Upper lobe of left lung (tissue), 6 donors: Measurements from ENCODE around the gene SIPA1L2. TPM values are rescaled to one million over a fixed set of nuclear protein-coding genes. Genes with fewer than 3 reads are reported as not detected.
A peak's percentile ranks its signal among the peaks of the same experiment; 100 is the strongest.

Experiments
- ATAC-seq, 2 donors: fragments of 200-7000 bp; cut with Tn5 transposase; one replicate each; pipeline ENCODE4 v1.9.1; 2022; ENCODE audit warnings: mild to moderate bottlenecking in 2 of 2, moderate library complexity in 2 of 2; ENCODE audit not compliant: low FRiP score in 2 of 2
- DNase-seq, 2 donors: peaks; one replicate each; pipeline ENCODE4 v3.0.0-alpha.2; 2019 to 2020
- H3K27ac ChIP-seq, 4 donors: fragments of 200-600 bp; sonication (generic); one replicate each; pipeline ENCODE4 v1.5.1; 2016 to 2019
- H3K27me3 ChIP-seq, 4 donors: fragments of 200-600 bp; sonication (generic); one replicate each; pipeline ENCODE4 v1.5.1; 2017 to 2019
- H3K36me3 ChIP-seq, 4 donors: fragments of 200-600 bp; sonication (generic); one replicate each; pipeline ENCODE4 v1.5.1; 2016 to 2019
- H3K4me1 ChIP-seq, 4 donors: fragments of 200-600 bp; sonication (generic); one replicate each; pipeline ENCODE4 v1.5.1; 2018 to 2019
- H3K4me3 ChIP-seq, 4 donors: fragments of 200-600 bp; sonication (generic); one replicate each; pipeline ENCODE4 v1.5.1; 2017 to 2019; ENCODE audit warnings: mild to moderate bottlenecking in 2 of 4, moderate library complexity in 1 of 4
- H3K9me3 ChIP-seq, 4 donors: fragments of 200-600 bp; sonication (generic); one replicate each; pipeline ENCODE4 v1.5.1; 2018 to 2019
- EP300 ChIP-seq, 4 donors: sonication (generic); formaldehyde crosslinking; IDR thresholded peaks; one replicate each; pipeline ENCODE4 v1.5.1; 2017; ENCODE audit warnings: antibody characterized with exemption in 4 of 4, control low read depth in 2 of 4
- POLR2A ChIP-seq, 4 donors: fragments of 450-650 bp; IDR thresholded peaks; one replicate each; pipeline ENCODE4 v1.5.1; 2016 to 2017; ENCODE audit warnings: antibody characterized with exemption in 4 of 4, mild to moderate bottlenecking in 2 of 4
- POLR2AphosphoS5 ChIP-seq, 2 donors: sonication (generic); formaldehyde crosslinking; IDR thresholded peaks; one replicate each; pipeline ENCODE4 v1.5.1; 2017; ENCODE audit warnings: antibody characterized with exemption in 2 of 2
- WGBS, 2 donors: methylation state at CpG; one replicate each; pipeline ENCODE4 v1.1.5; 2017 to 2018; 5-methylcytosine and 5-hydroxymethylcytosine counted together
- total RNA-seq, 6 donors: library from RNA; depleted of rRNA in 4 of 6; stranded (reverse); fragments of >200 nt in 4 of 6; gene quantifications; one replicate each; pipeline versions ENCODE4 v1.1.0 to v1.2.1, GENCODE V29; 2016 to 2021
- TF ChIP-seq, protein P1 (sequence below), 6 experiments: fragments of 450-650 bp in 4 of 6; fragments of 200-600 bp in 2 of 6; sonication (generic) in 2 of 6; IDR thresholded peaks; one replicate each; pipeline ENCODE4 v1.5.1; 2016 to 2019; ENCODE audit warnings: antibody characterized with exemption in 6 of 6
- donor health status: DM: no; HTN: no; CAD: no; lungs with moderate emphysema.
- donor health status: DM: no; HTN: yes; CAD: no; lungs with severe emphysema.

Gene SIPA1L2
- total RNA-seq, 6 donors from 2014 or later: 23.3 to 51.3 (median 34.2) TPM

DNA sequence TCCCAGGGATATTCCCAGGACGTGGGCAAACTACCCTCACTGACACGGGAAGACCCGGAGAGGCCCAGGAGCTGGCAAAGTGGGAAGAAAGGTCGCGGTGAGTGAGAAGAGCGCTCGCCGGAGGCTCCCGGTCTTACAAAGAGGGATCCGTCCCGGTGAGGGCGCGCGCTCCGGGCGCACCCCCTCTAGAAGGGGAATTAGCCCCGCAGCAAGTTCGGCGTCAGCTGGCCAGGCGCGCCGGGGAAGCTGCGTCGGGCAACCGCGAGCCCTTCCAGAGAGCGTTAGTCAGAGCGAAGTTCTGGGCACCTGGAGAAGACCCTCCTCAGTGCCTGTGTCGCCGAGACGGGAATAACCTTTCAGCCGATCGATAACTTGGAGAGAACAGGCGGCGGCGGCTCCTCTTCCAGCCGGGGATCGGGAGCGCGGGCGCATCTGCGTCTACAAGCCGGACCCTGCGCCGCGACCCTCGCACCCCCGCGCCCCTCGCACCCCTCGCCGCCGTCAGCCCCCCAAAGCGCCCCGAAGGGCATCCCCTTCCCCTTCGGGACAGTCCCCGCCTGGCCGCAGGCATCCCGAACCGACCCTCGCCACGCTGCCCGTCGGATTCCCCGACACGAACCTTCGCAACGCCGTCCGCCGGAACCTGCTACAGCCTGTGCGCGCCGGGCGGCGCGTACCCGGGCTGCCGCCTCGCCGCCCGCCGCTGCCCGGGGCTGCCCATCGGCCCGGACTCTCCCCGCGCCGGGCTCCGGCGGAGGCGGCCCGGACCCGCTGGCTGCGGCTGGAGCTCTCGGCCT lies 485 bp downstream of the SIPA1L2 start:
- no peaks in the 10 kb centered on the region for H3K36me3 ChIP-seq
- H3K9me3 ChIP-seq: no peaks in the 10 kb centered on the region
- DNase-seq (peak; percentile 43 to 91), ATAC-seq (peak in 1 of 2 donors; percentile 22)
- H3K4me1 ChIP-seq: peaks cover 27 to 49% (median 35%) of the 10 kb centered on the region in 4 donors
- peaks cover 0 to 3% (median 0%) of the 10 kb centered on the region in 4 donors for H3K27me3 ChIP-seq
- H3K4me3 ChIP-seq: peak overlapping the region; percentile 73 to 95 (median 86)
- peak overlapping the region; percentile 86 to 95 (median 92) for H3K27ac ChIP-seq
- TF ChIP-seq, protein P1, sequence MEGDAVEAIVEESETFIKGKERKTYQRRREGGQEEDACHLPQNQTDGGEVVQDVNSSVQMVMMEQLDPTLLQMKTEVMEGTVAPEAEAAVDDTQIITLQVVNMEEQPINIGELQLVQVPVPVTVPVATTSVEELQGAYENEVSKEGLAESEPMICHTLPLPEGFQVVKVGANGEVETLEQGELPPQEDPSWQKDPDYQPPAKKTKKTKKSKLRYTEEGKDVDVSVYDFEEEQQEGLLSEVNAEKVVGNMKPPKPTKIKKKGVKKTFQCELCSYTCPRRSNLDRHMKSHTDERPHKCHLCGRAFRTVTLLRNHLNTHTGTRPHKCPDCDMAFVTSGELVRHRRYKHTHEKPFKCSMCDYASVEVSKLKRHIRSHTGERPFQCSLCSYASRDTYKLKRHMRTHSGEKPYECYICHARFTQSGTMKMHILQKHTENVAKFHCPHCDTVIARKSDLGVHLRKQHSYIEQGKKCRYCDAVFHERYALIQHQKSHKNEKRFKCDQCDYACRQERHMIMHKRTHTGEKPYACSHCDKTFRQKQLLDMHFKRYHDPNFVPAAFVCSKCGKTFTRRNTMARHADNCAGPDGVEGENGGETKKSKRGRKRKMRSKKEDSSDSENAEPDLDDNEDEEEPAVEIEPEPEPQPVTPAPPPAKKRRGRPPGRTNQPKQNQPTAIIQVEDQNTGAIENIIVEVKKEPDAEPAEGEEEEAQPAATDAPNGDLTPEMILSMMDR (IDR thresholded peaks at IDR 0.05): peak in 2 of 6 experiments; percentile 26 to 43
- TF ChIP-seq POLR2A (IDR thresholded peaks at IDR 0.05): no peak
- 0 to 1% methylated on average over 19 to 41 of the region's 96 CpGs for WGBS, 2 donors

DNA sequence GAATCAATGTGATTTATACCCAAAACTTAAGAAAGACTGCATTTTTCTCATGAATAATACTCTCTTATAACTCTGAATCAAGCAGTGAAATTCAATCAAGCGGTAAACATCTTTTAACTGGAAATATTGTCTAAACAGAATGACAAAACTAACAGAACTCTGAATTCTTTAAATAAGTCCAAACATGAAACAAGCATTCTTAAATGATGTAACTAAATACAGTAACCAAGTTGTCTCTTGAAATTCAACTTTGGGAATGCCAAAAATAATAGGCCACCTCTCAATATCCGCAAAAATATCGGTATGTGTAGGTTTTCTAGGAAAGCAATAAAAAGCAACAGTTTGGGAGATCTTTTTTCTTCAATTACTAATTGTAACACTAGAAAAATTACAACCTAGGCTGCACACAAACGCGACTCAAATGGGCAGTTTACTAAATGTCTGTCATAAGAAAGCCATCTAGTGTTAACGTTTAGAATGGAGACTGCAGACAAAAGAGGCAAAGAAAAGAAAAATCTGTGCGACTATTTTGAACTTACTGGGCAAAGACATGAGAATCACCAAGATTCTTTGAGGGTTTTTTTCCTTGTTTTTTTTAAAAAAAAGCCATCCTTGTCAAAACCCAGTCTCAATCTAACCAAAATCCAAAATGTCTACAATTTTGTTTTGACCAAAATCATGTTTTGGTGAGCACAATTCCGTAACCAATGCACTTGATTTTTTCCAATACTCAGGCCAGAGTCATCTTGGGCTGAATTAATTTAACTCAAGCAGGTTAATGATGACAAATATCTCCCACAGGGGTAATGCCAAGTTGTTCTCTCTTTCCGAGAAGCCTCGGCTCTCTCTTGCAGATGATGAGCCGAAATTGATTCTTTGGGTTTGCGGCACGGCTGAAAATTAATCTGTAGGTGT lies 1.3 kb downstream of the SIPA1L2 start:
- Histone ChIP-seq H3K27ac (peak overlapping the region; percentile 86 to 95 (median 92)), H3K36me3 (no peaks in the 10 kb centered on the region), H3K27me3 (peaks cover 0 to 3% (median 0%) of the 10 kb centered on the region in 4 donors), H3K4me3 (peak overlapping the region; percentile 73 to 95 (median 86)), H3K9me3 (no peaks in the 10 kb centered on the region), H3K4me1 (peaks cover 27 to 53% (median 37%) of the 10 kb centered on the region in 4 donors)
- no peak for TF ChIP-seq EP300 (IDR thresholded peaks at IDR 0.05)
- TF ChIP-seq, protein P1 (IDR thresholded peaks at IDR 0.05): peak in 2 of 6 experiments; percentile 11 to 29
- 19% methylated on average over 13 of the region's 13 CpGs for WGBS, 2 donors
- DNase-seq: no peak
- ATAC-seq: no peak

DNA sequence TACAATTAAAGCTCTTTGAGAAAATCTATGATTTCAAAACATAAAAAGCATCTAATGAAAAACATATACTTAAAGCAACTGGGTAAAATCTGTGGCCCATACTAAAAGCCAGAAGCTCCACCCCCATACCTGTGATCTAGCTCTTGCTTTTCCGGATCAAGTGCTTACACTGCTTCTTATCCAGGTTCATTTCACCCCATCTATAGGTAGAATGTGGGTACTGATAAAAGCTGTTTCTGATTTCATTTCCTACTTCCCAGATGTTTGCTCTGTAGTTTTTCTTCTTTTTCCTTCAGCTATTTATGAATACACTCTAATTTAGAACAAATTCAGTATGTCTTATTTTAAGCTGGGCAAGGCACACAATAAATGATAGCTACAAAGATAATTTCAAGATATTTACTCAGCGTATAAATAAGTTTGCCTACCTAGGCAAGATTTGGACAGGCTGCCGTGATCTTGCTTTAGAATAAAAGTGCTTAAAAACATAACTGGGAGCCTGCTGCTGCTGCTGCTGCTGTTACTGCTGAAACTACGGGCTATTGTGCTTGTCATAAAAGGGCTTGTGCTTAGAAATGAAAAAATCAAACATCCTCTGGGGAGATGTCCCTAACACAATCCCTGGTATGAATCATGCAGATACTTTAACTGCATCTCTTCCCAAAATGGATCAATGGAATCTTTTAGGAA lies 2.1 kb downstream of the SIPA1L2 start:
- H3K9me3 ChIP-seq: no peaks in the 10 kb centered on the region
- H3K4me3 ChIP-seq: peak overlapping the region in 3 of 4 donors; percentile 85 to 95 (median 87)
- H3K4me1 ChIP-seq: peaks cover 29 to 61% (median 41%) of the 10 kb centered on the region in 4 donors
- ATAC-seq (no peak), DNase-seq (no peak)
- peaks cover 0 to 3% (median 0%) of the 10 kb centered on the region in 4 donors for H3K27me3 ChIP-seq
- peak overlapping the region in 2 of 4 donors; percentile 54 to 93 for H3K27ac ChIP-seq
- H3K36me3 ChIP-seq: no peaks in the 10 kb centered on the region
- WGBS, 2 donors: 25 to 33% methylated on average over 4 of the region's 4 CpGs
- no peak for TF ChIP-seq POLR2AphosphoS5 (IDR thresholded peaks at IDR 0.05)
- TF ChIP-seq, protein P1 (IDR thresholded peaks at IDR 0.05): peak; percentile 30 to 65 (median 49)
- TF ChIP-seq EP300 (IDR thresholded peaks at IDR 0.05): no peak
- TF ChIP-seq POLR2A (IDR thresholded peaks at IDR 0.05): no peak

DNA sequence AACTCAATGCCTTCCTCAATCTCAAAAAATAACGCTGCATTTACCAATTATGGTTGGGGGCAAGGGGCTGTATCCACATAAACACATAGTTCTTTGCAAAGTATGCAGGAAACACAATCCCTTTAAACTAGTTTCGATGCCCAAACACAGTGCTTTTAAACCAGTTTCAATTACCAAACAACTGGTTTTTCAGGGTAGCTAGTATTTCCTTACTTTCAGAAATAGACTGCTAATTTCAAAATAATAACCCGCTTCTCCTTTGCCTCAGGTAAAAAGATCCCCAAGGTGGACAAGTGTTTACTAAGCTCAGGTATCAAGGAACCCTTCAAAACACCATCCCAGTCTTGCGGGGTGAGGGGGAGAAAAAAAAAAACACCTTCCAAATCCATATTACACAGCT lies 2.8 kb downstream of the SIPA1L2 start:
- no peak for DNase-seq
- Histone ChIP-seq H3K27ac (peak overlapping the region in 1 of 4 donors; percentile 54), H3K4me3 (peak overlapping the region in 2 of 4 donors; percentile 85 to 95), H3K36me3 (no peaks in the 10 kb centered on the region), H3K27me3 (peaks cover 0 to 3% (median 0%) of the 10 kb centered on the region in 4 donors), H3K9me3 (no peaks in the 10 kb centered on the region), H3K4me1 (peaks cover 34 to 67% (median 46%) of the 10 kb centered on the region in 4 donors)
- ATAC-seq: no peak
- TF ChIP-seq, protein P1 (IDR thresholded peaks at IDR 0.05): no peak
- TF ChIP-seq POLR2A (IDR thresholded peaks at IDR 0.05): no peak
- no peak for TF ChIP-seq POLR2AphosphoS5 (IDR thresholded peaks at IDR 0.05)
- no peak for TF ChIP-seq EP300 (IDR thresholded peaks at IDR 0.05)
- WGBS, 2 donors: 58 to 73% methylated on average over 4 of the region's 4 CpGs
